HCT116 (cell line): ENCODE results near the gene CDCP1. TPM values are rescaled to one million over a fixed set of nuclear protein-coding genes. Genes with fewer than 3 reads are reported as not detected.

Source experiments
- ATAC-seq: fragments of 200-7000 bp; cut with Tn5 transposase; 2 replicates; pipeline ENCODE4 v1.9.1; 2020; ENCODE audit warnings: mild to moderate bottlenecking, moderate library complexity
- BruUV-seq: library from RNA; stranded (reverse); fragments of 400-500 nt; replicated peaks from 2 replicates; lab custom pipeline; 2021; lab: Mats Ljungman, UMichigan
- CTCF ChIA-PET: fragments of 300-600 bp; sonication (Branson Sonifier 250); formaldehyde crosslinking; loops from one replicate; lab custom pipeline; 2021; ENCODE audit warnings: antibody characterized with exemption; lab: Charles Lee
- POLR2A ChIA-PET: fragments of 300-600, 350-600 bp; sonication (Branson Sonifier 250); formaldehyde crosslinking; loops from one replicate; lab custom pipeline; 2021; ENCODE audit warnings: antibody characterized with exemption; lab: Charles Lee
- RAD21 ChIA-PET, 2 experiments: fragments of 300-600 bp; sonication (Branson Sonifier 250); formaldehyde crosslinking; loops; one replicate each; lab custom pipeline; 2023; ENCODE audit warnings: low total read pairs in 2 of 2; ENCODE audit not compliant: uncharacterized antibody in 2 of 2, unreplicated experiment in 2 of 2, low non-redundant PET in 1 of 2; lab: Charles Lee
- DNase-seq: peaks from one replicate; pipeline ENCODE4 v3.0.0-alpha.2; 2010; ENCODE audit warnings: low read depth, low spot score
- H2AFZ ChIP-seq: fragments of 200-600 bp; shearing (Covaris generic), sonication (generic); 2 replicates; pipeline ENCODE4 v1.6.1; 2017; ENCODE audit warnings: low read depth, mixed run types, mixed read lengths, antibody characterized with exemption, low read length; ENCODE audit not compliant: poor library complexity, severe bottlenecking
- H3K27ac ChIP-seq: 2 replicates; pipeline ENCODE4 v1.5.1; 2012; ENCODE audit warnings: low read depth, low read length
- H3K27me3 ChIP-seq: fragments of 200-600 bp; sonication (generic); 2 replicates; pipeline ENCODE4 v1.6.1; 2016; ENCODE audit warnings: mixed run types, low read length, mixed read lengths; ENCODE audit not compliant: insufficient read depth
- H3K36me3 ChIP-seq, 2 experiments: fragments of 200-500 bp in 1 of 2; fragments of 200-600 bp in 1 of 2; sonication (Bioruptor generic) in 1 of 2; sonication (generic) in 1 of 2; 2 replicates each; pipeline versions ENCODE4 v1.5.1 to v1.6.1; 2014 to 2016; ENCODE audit warnings: low read length in 2 of 2, inconsistent platforms in 1 of 2, mixed read lengths in 1 of 2, mixed run types in 1 of 2; ENCODE audit not compliant: insufficient read depth in 2 of 2, control insufficient read depth in 1 of 2
- H3K4me1 ChIP-seq, 2 experiments: fragments of 200-600 bp in 1 of 2; sonication (generic) in 1 of 2; 2 replicates each; pipeline versions ENCODE4 v1.5.1 to v1.6.1; 2012 to 2017; ENCODE audit warnings: low read length in 2 of 2, inconsistent platforms in 1 of 2, mild to moderate bottlenecking in 1 of 2, mixed read lengths in 1 of 2, mixed run types in 1 of 2, moderate library complexity in 1 of 2; ENCODE audit not compliant: insufficient read depth in 2 of 2, control insufficient read depth in 1 of 2
- H3K4me2 ChIP-seq: fragments of 200-600 bp; sonication (generic); 2 replicates; pipeline ENCODE4 v1.6.1; 2017; ENCODE audit warnings: mixed run types, low read length, mixed read lengths
- H3K4me3 ChIP-seq, 2 experiments: fragments of 200-600 bp in 1 of 2; sonication (generic) in 1 of 2; replicated peaks in 1 of 2; 2 replicates each; pipeline ENCODE4 v1.5.1; 2011 to 2016; ENCODE audit warnings: low read length in 2 of 2, control low read depth in 1 of 2, low read depth in 1 of 2, mild to moderate bottlenecking in 1 of 2, mixed read lengths in 1 of 2, mixed run types in 1 of 2
- H3K79me2 ChIP-seq: fragments of 200-600 bp; sonication (generic); 2 replicates; pipeline ENCODE4 v1.6.1; 2017; ENCODE audit warnings: mild to moderate bottlenecking, mixed run types, low read length, moderate library complexity, mixed read lengths; ENCODE audit not compliant: insufficient read depth
- H3K9ac ChIP-seq: fragments of 200-600 bp; sonication (generic); 2 replicates; pipeline ENCODE4 v1.6.1; 2016; ENCODE audit warnings: low read length, mixed read lengths
- H3K9me2 ChIP-seq: fragments of 200-600 bp; sonication (generic), shearing (Covaris generic); 2 replicates; pipeline ENCODE4 v1.6.1; 2017; ENCODE audit warnings: mixed run types, mild to moderate bottlenecking, moderate library complexity; ENCODE audit not compliant: insufficient read depth
- H3K9me3 ChIP-seq, 2 experiments: fragments of 200-500 bp in 1 of 2; fragments of 200-600 bp in 1 of 2; sonication (Bioruptor generic) in 1 of 2; sonication (generic) in 1 of 2; 2 replicates each; pipeline ENCODE4 v1.6.1; 2014 to 2017; ENCODE audit warnings: low read length in 2 of 2, mixed read lengths in 2 of 2, inconsistent platforms in 1 of 2, low read depth in 1 of 2, mild to moderate bottlenecking in 1 of 2, mixed run types in 1 of 2, moderate library complexity in 1 of 2; ENCODE audit not compliant: control insufficient read depth in 1 of 2, insufficient read depth in 1 of 2
- H4K20me1 ChIP-seq: fragments of 200-600 bp; sonication (generic), shearing (Covaris generic); 2 replicates; pipeline ENCODE4 v1.6.1; 2017; ENCODE audit warnings: mixed run types, mild to moderate bottlenecking, moderate library complexity; ENCODE audit not compliant: insufficient read depth
- CBX3 ChIP-seq: IDR thresholded peaks from 2 replicates; pipeline ENCODE4 v1.6.1; 2012; ENCODE audit warnings: low read depth
- CEBPB ChIP-seq: IDR thresholded peaks from 2 replicates; pipeline ENCODE4 v1.6.1; 2012; ENCODE audit warnings: low read depth
- ELF1 ChIP-seq: IDR thresholded peaks from 2 replicates; pipeline ENCODE4 v1.6.1; 2012; ENCODE audit warnings: low read depth, borderline replicate concordance
- EZH2 ChIP-seq: fragments of 200-600 bp; sonication (generic); IDR thresholded peaks from 2 replicates; pipeline ENCODE4 v1.6.1; 2017; ENCODE audit warnings: antibody characterized with exemption, mixed run types
- FOSL1 ChIP-seq: IDR thresholded peaks from 2 replicates; pipeline ENCODE4 v1.6.1; 2012; ENCODE audit warnings: low read depth
- JUND ChIP-seq: IDR thresholded peaks from 2 replicates; pipeline ENCODE4 v1.6.1; 2012
- POLR2A ChIP-seq: IDR thresholded peaks from 2 replicates; pipeline ENCODE4 v1.7.0; 2011; ENCODE audit warnings: borderline replicate concordance; ENCODE audit not compliant: insufficient read depth, insufficient read length; ENCODE audit errors: extremely low read depth
- SP1 ChIP-seq: IDR thresholded peaks from 2 replicates; pipeline ENCODE4 v1.6.1; 2012; ENCODE audit warnings: low read depth
- SRF ChIP-seq: IDR thresholded peaks from 2 replicates; pipeline ENCODE4 v1.6.1; 2012; ENCODE audit warnings: low read depth
- ZFX ChIP-seq: fragments of 450-650 bp; IDR thresholded peaks from 2 replicates; pipeline ENCODE4 v1.6.1; 2017
- ZNF274 ChIP-seq: fragments of 200-500 bp; sonication (Bioruptor generic); IDR thresholded peaks from 2 replicates; pipeline ENCODE4 v1.6.1; 2014; ENCODE audit warnings: mild to moderate bottlenecking, low read depth, low read length, inconsistent platforms
- intact Hi-C: fragments of 100-400 bp; cut with micrococcal nuclease; formaldehyde crosslinking; loops from 2 replicates; pipeline ENCODE4 v1.10.0; 2022
- total RNA-seq: library from RNA; stranded (reverse); gene quantifications from one replicate; pipeline ENCODE4 v1.2.1, GENCODE V29; 2021; ENCODE audit not compliant: unreplicated experiment
- TF ChIP-seq, protein P1 (sequence below): IDR thresholded peaks from 2 replicates; pipeline ENCODE4 v1.6.1; 2011; ENCODE audit warnings: mild to moderate bottlenecking, low read length, moderate library complexity; ENCODE audit not compliant: insufficient replicate concordance; ENCODE audit errors: extremely low read depth

CDCP1 gene
- total RNA-seq, 1 experiment from 2014 or later, result 196 TPM

DNA sequence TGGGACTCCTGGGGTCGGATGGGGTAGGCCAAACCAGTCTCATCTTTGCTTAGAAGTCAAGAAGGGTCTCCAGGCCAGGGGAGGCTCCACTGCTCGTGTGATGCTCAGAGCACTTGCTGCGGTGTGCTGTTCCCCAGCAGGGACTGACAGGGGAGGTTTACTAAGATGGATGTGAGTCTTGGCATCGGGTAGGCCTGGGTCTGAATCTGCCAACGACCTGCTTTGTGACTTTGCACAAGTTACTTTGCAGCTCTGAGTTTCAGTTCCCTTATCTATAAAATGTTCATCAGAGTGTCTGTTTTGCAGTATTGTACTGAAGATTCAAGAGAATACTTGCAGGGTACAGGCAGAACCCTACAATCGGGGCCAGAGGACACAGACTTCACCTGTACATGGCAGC is 17.3 kb upstream of the CDCP1 start:
- no peaks in the 10 kb centered on the region for H3K9me3 ChIP-seq
- H2AFZ ChIP-seq, result no peak overlapping the region
- H3K9ac ChIP-seq, result no peak overlapping the region
- no peak for ATAC-seq
- DNase-seq, result no peak
- CTCF ChIA-PET, result no interaction called here
- intact Hi-C loops, result no loop called here
- no peak overlapping the region for H3K27ac ChIP-seq
- RAD21 ChIA-PET, result no interaction called here
- no peaks in the 10 kb centered on the region for H3K9me2 ChIP-seq
- H3K4me3 ChIP-seq, result no peak overlapping the region
- no peaks in the 10 kb centered on the region for H3K36me3 ChIP-seq
- no peak for TF ChIP-seq CEBPB
- no peak for TF ChIP-seq EZH2
- TF ChIP-seq ZFX, result no peak
- TF ChIP-seq SRF, result no peak
- TF ChIP-seq JUND, result no peak
- no peak for TF ChIP-seq FOSL1
- no peak for TF ChIP-seq ELF1
- no peak for TF ChIP-seq POLR2A
- TF ChIP-seq, protein P1, sequence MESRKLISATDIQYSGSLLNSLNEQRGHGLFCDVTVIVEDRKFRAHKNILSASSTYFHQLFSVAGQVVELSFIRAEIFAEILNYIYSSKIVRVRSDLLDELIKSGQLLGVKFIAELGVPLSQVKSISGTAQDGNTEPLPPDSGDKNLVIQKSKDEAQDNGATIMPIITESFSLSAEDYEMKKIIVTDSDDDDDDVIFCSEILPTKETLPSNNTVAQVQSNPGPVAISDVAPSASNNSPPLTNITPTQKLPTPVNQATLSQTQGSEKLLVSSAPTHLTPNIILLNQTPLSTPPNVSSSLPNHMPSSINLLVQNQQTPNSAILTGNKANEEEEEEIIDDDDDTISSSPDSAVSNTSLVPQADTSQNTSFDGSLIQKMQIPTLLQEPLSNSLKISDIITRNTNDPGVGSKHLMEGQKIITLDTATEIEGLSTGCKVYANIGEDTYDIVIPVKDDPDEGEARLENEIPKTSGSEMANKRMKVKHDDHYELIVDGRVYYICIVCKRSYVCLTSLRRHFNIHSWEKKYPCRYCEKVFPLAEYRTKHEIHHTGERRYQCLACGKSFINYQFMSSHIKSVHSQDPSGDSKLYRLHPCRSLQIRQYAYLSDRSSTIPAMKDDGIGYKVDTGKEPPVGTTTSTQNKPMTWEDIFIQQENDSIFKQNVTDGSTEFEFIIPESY, result no peak
- TF ChIP-seq CBX3, result no peak
- TF ChIP-seq SP1, result no peak
- TF ChIP-seq ZNF274, result no peak
- no peaks in the 10 kb centered on the region for H3K27me3 ChIP-seq
- POLR2A ChIA-PET, result interaction anchor here (1.1 kb wide), 1 partner anchor 21 kb away, joined by 3 read pairs; no protein-coding TSS in a partner anchor
- no peaks in the 10 kb centered on the region for H3K79me2 ChIP-seq
- H3K4me1 ChIP-seq, result peaks cover 25 to 32% of the 10 kb centered on the region in 2 experiments
- no peak overlapping the region for H3K4me2 ChIP-seq
- BruUV-seq, result no TSS peak
- H4K20me1 ChIP-seq, result no peaks in the 10 kb centered on the region
